ENCODE data around the gene FAM9C. TPM values are rescaled to one million over a fixed set of nuclear protein-coding genes. Genes with fewer than 3 reads are reported as not detected.

The FAM9C gene
- total and polyA plus RNA-seq, 11 donors = 0.20 to 2.6 (median 0.34) TPM; not detected in 5

DNA sequence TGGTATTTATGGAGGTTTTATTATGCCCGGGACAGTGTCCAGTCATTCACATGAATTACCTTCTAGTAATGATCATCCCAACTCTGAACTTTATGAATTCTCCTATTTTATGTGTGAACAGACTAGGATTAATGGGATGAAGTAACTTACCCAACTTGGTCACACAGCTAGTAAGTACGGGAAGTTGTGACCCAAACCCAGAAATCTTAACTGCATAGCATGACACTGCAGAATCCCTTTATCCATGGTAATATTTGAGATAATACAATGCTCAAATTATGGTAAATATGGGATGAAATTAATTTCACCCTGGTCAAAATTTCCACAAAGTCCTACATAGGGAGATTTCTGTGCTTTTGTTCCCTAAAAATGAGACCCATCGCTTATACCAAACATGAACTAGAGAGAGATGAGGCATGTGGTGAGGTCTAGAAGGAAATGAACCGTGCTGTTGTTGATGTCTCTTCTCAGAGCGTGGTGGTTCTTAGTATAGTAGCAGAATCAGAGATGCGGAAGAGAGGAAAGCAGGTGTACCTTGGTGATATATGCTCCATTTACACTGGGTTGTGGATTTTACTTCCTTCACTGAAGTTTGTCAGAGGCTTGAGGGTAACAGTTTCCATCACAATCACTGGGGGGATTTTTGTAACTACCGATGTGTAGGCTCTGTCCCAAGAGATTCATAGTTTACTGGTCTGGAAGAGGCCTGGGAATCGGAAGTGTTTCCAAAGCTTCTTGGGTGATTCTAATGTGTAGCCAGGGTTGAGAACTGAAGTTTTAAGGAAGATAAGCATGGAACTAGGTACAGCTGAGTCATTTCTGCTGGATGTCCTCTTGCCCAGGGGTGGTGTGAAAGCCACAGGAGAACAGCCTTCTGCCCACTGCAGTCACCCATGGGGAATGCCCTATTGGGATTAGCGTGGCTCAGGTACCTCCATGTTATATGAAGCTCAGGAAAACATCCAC, 30.2 kb upstream of the FAM9C start:
- intact Hi-C loops (cut with DNase I) = no loop called here
- Histone ChIP-seq H3K36me3 (no peaks in the 10 kb centered on the region), H3K4me3 (no peak overlapping the region), H3K27ac (no peak overlapping the region), H3K4me1 (peaks cover 0 to 31% (median 0%) of the 10 kb centered on the region in 12 donors), H3K9me3 (peaks cover 0 to 11% (median 1%) of the 10 kb centered on the region in 12 donors), H3K27me3 (no peaks in the 10 kb centered on the region)
- 80 to 92% (median 88%) methylated on average over 9 of the region's 9 CpGs for whole genome bisulfite sequencing, 4 donors
- ATAC-seq = no peak
- TF ChIP-seq, protein P1, sequence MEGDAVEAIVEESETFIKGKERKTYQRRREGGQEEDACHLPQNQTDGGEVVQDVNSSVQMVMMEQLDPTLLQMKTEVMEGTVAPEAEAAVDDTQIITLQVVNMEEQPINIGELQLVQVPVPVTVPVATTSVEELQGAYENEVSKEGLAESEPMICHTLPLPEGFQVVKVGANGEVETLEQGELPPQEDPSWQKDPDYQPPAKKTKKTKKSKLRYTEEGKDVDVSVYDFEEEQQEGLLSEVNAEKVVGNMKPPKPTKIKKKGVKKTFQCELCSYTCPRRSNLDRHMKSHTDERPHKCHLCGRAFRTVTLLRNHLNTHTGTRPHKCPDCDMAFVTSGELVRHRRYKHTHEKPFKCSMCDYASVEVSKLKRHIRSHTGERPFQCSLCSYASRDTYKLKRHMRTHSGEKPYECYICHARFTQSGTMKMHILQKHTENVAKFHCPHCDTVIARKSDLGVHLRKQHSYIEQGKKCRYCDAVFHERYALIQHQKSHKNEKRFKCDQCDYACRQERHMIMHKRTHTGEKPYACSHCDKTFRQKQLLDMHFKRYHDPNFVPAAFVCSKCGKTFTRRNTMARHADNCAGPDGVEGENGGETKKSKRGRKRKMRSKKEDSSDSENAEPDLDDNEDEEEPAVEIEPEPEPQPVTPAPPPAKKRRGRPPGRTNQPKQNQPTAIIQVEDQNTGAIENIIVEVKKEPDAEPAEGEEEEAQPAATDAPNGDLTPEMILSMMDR (IDR thresholded peaks at IDR 0.05) = no peak
- no peak for TF ChIP-seq POLR2A (IDR thresholded peaks at IDR 0.05)
- no peak for DNase-seq

GRCh38 chrX:13069771-13070416, 25.5 kb upstream of the FAM9C start:
- 61 to 82% (median 73%) methylated on average over 3 of the region's 3 CpGs for WGBS, 4 donors
- ATAC-seq = no peak
- H3K27ac ChIP-seq = no peak overlapping the region

GRCh38 chrX:13068651-13069050, 24.2 kb upstream of the FAM9C start:
- H3K9me3 ChIP-seq = peaks cover 0 to 22% (median 4%) of the 10 kb centered on the region in 12 donors
- intact Hi-C loops (cut with DNase I) = no loop called here
- H3K36me3 ChIP-seq = no peaks in the 10 kb centered on the region
- no peak for TF ChIP-seq POLR2A (IDR thresholded peaks at IDR 0.05)
- TF ChIP-seq, protein P1 (IDR thresholded peaks at IDR 0.05) = no peak
- peaks cover 0 to 14% (median 0%) of the 10 kb centered on the region in 9 donors for H3K27me3 ChIP-seq
- DNase-seq (no peak), ATAC-seq (no peak)
- H3K4me1 ChIP-seq = no peaks in the 10 kb centered on the region
- 63 to 92% (median 80%) methylated on average over 1 of the region's 1 CpG for WGBS, 4 donors
- no peak overlapping the region for H3K27ac ChIP-seq
- H3K4me3 ChIP-seq = no peak overlapping the region

More at GRCh38 chrX:13069771-13070416, 25.5 kb upstream of the FAM9C start:
- DNase-seq = no peak
- intact Hi-C loops (cut with DNase I) = no loop called here
- no peak overlapping the region for H3K4me3 ChIP-seq
- peaks cover 0 to 22% (median 4%) of the 10 kb centered on the region in 12 donors for H3K9me3 ChIP-seq
- TF ChIP-seq, protein P1 (IDR thresholded peaks at IDR 0.05) = no peak
- no peak for TF ChIP-seq POLR2A (IDR thresholded peaks at IDR 0.05)
- H3K36me3 ChIP-seq = no peaks in the 10 kb centered on the region
- H3K4me1 ChIP-seq = peaks cover 0 to 1% (median 0%) of the 10 kb centered on the region in 12 donors
- peaks cover 0 to 12% (median 0%) of the 10 kb centered on the region in 9 donors for H3K27me3 ChIP-seq

DNA sequence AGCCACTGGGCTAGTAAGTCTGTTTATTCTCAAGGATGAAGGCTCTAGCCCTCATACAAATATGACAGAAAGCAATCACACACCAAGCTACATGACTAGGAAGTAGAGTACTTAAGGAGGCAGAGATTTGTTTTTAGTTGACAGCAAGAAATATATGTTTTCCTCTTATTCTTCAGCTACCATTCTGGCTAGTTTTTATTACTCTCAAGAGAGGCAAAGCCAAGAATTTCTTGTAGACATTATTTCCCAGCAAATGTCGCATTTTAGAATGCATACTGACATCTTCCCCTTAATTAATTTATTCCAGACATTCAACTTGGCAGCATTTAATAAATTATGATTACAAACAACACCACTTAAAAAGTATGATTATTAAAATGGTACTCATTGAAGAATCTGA, 23.4 kb upstream of the FAM9C start:
- TF ChIP-seq, protein P1 (IDR thresholded peaks at IDR 0.05) = no peak
- TF ChIP-seq POLR2A (IDR thresholded peaks at IDR 0.05) = no peak

More for the DNA sequence above, 23.4 kb upstream of the FAM9C start:
- ATAC-seq (no peak), DNase-seq (no peak)
- Histone ChIP-seq H3K9me3 (peaks cover 0 to 22% (median 4%) of the 10 kb centered on the region in 12 donors), H3K27ac (no peak overlapping the region), H3K4me3 (no peak overlapping the region), H3K4me1 (no peaks in the 10 kb centered on the region), H3K36me3 (no peaks in the 10 kb centered on the region), H3K27me3 (peaks cover 0 to 14% (median 0%) of the 10 kb centered on the region in 9 donors)
- intact Hi-C loops (cut with DNase I) = no loop called here
- WGBS, 4 donors = 76 to 90% (median 83%) methylated on average over 1 of the region's 1 CpG

Measured in heart left ventricle (tissue), 16 donors.